Fibroblast of skin of left biceps (primary cell): ENCODE results near the gene HEPHL1.

Experiments
- DNase-seq, 2 experiments: peaks; one replicate each; pipeline ENCODE4 v3.0.0-alpha.2; 2013; ENCODE audit warnings: low read depth in 2 of 2

The HEPHL1 gene

GRCh38 chr11:94130298-94131046 lies 109.3 kb downstream of the HEPHL1 start:
- DNase-seq = peak; percentile 76 to 77

GRCh38 chr11:94131047-94131717 lies 110.0 kb downstream of the HEPHL1 start:
- no peak for DNase-seq

GRCh38 chr11:94131718-94132115 lies 110.6 kb downstream of the HEPHL1 start:
- no peak for DNase-seq

GRCh38 chr11:94132152-94132558 lies 111.0 kb downstream of the HEPHL1 start:
- peak in 1 of 2 experiments; percentile 65 for DNase-seq

- no peak for DNase-seq
Measured at GRCh38 chr11:94132823-94133408, 111.8 kb downstream of the HEPHL1 start.

GRCh38 chr11:94133752-94134151 lies 112.6 kb downstream of the HEPHL1 start:
- no peak for DNase-seq

- peak; percentile 78 to 79 for DNase-seq
Measured at GRCh38 chr11:94134651-94135512, 113.7 kb downstream of the HEPHL1 start.

GRCh38 chr11:94139416-94139815 lies 118.3 kb downstream of the HEPHL1 start:
- DNase-seq = no peak

- no peak for DNase-seq
Measured at GRCh38 chr11:94140154-94140655, 119.1 kb downstream of the HEPHL1 start.

GRCh38 chr11:94141511-94142307 lies 120.6 kb downstream of the HEPHL1 start:
- DNase-seq = no peak

- DNase-seq = no peak
Measured at GRCh38 chr11:94142308-94143281, 121.4 kb downstream of the HEPHL1 start.

- no peak for DNase-seq
Measured at GRCh38 chr11:94144216-94144615, 123.1 kb downstream of the HEPHL1 start.

- DNase-seq = no peak
Measured at GRCh38 chr11:94144664-94145063, 123.5 kb downstream of the HEPHL1 start.

- DNase-seq = no peak
Measured at GRCh38 chr11:94145431-94145830, 124.3 kb downstream of the HEPHL1 start.

- DNase-seq = no peak
Measured at GRCh38 chr11:94145916-94146315, 124.8 kb downstream of the HEPHL1 start.

- DNase-seq = no peak
Measured at GRCh38 chr11:94147433-94147845, 126.3 kb downstream of the HEPHL1 start.

- no peak for DNase-seq
Measured at GRCh38 chr11:94148189-94148588, 127.0 kb downstream of the HEPHL1 start.

- peak in 1 of 2 experiments; percentile 56 for DNase-seq
Measured at GRCh38 chr11:94149431-94150017, 128.4 kb downstream of the HEPHL1 start.

GRCh38 chr11:94150056-94150455 lies 128.9 kb downstream of the HEPHL1 start:
- no peak for DNase-seq
